ENCODE measurements around the gene ZKSCAN2.

The ZKSCAN2 gene

GRCh38 chr16:25257470-25257955 lies at the start of gene ZKSCAN2:
Gene ZKSCAN2 (minus strand): TSS chr16:25257845. CDS start chr16:25257127, 718 bp downstream.
- DNase-seq (ENCODE audit: low spot score), result peak; percentile 89

GRCh38 chr16:25299792-25300590 lies 42.3 kb upstream of the ZKSCAN2 start:
- DNase-seq (ENCODE audit: low spot score), result no peak

- no peak for DNase-seq (ENCODE audit: low spot score)
Measured at GRCh38 chr16:25298165-25298872, 40.7 kb upstream of the ZKSCAN2 start.

GRCh38 chr16:25297151-25297787 lies 39.6 kb upstream of the ZKSCAN2 start:
- no peak for DNase-seq (ENCODE audit: low spot score)

- DNase-seq (ENCODE audit: low spot score), result no peak
Measured at GRCh38 chr16:25291580-25291979, 33.9 kb upstream of the ZKSCAN2 start.

- no peak for DNase-seq (ENCODE audit: low spot score)
Measured at GRCh38 chr16:25289466-25289865, 31.8 kb upstream of the ZKSCAN2 start.

GRCh38 chr16:25279491-25279890 lies 21.8 kb upstream of the ZKSCAN2 start:
- no peak for DNase-seq (ENCODE audit: low spot score)

GRCh38 chr16:25271421-25271820 lies 13.8 kb upstream of the ZKSCAN2 start:
- DNase-seq (ENCODE audit: low spot score), result no peak

GRCh38 chr16:25270577-25270976 lies 12.9 kb upstream of the ZKSCAN2 start:
- DNase-seq (ENCODE audit: low spot score), result no peak

- DNase-seq (ENCODE audit: low spot score), result no peak
Measured at GRCh38 chr16:25269879-25270278, 12.2 kb upstream of the ZKSCAN2 start.

GRCh38 chr16:25265968-25266367 lies 8.3 kb upstream of the ZKSCAN2 start:
- no peak for DNase-seq (ENCODE audit: low spot score)

GRCh38 chr16:25264597-25264996 lies 7.0 kb upstream of the ZKSCAN2 start:
- no peak for DNase-seq (ENCODE audit: low spot score)

GRCh38 chr16:25260416-25260815 lies 2.8 kb upstream of the ZKSCAN2 start:
- no peak for DNase-seq (ENCODE audit: low spot score)

GRCh38 chr16:25258861-25259179 lies 1.2 kb upstream of the ZKSCAN2 start:
- no peak for DNase-seq (ENCODE audit: low spot score)

GRCh38 chr16:25257956-25258860 lies 563 bp upstream of the ZKSCAN2 start:
- peak; percentile 79 for DNase-seq (ENCODE audit: low spot score)

GRCh38 chr16:25256695-25257469 lies 763 bp downstream of the ZKSCAN2 start:
- no peak for DNase-seq (ENCODE audit: low spot score)

GRCh38 chr16:25253322-25253721 lies 4.3 kb downstream of the ZKSCAN2 start:
- DNase-seq (ENCODE audit: low spot score), result no peak

- DNase-seq (ENCODE audit: low spot score), result no peak
Measured at GRCh38 chr16:25250467-25250866, 7.2 kb downstream of the ZKSCAN2 start.

- DNase-seq (ENCODE audit: low spot score), result no peak
Measured at GRCh38 chr16:25235991-25236390, 21.7 kb downstream of the ZKSCAN2 start.

GRCh38 chr16:25228372-25228771 lies 29.3 kb downstream of the ZKSCAN2 start:
- no peak for DNase-seq (ENCODE audit: low spot score)

- DNase-seq (ENCODE audit: low spot score), result no peak
Measured at GRCh38 chr16:25224731-25225319, 32.8 kb downstream of the ZKSCAN2 start.

All from SW480 (cell line).